GM10266 (cell line): ENCODE measurements around the gene LRPAP1.

Source experiments
- DNase-seq: peaks from one replicate; pipeline ENCODE4 v3.0.0; 2012; ENCODE audit errors: extremely low spot score
- CTCF ChIP-seq: IDR thresholded peaks from 2 replicates; pipeline ENCODE4 v1.5.1; 2012; ENCODE audit warnings: mild to moderate bottlenecking, low read depth; ENCODE audit not compliant: control insufficient read depth, insufficient read depth; ENCODE audit errors: missing control alignments

The LRPAP1 gene

GRCh38 chr4:3531318-3531878 is 824 bp downstream of the LRPAP1 start:
- DNase-seq, result no peak
- TF ChIP-seq CTCF, result no peak

DNA sequence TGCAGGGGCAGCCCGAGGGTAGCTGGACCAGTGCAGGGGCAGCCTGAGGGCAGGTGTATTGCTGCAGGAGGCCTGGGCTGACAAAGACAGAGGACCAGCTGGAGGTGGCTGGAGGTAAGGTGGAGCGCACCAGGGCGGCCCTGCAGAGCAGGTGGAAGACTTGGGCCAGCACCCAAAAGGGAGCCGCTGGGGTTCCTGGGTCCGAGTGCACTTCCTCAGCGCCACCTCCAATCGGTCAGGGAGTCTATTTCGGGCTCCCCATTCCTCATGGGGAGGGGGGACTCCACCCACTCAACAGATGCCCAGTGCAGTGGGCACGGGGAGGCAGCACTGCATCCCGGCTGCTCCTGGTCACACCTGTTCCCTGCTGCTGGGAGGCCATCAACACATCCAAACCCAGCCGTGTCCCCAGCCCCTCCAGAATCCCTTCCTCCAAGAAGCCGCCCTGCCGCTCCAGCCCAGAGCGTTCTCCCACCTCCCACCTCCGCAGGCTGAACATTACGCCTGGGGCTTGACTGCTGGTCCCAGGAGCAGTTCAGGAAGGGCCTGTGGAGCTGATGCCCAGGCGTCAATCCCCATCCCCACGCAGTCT is 1.5 kb downstream of the LRPAP1 start:
- no peak for TF ChIP-seq CTCF
- no peak for DNase-seq

DNA sequence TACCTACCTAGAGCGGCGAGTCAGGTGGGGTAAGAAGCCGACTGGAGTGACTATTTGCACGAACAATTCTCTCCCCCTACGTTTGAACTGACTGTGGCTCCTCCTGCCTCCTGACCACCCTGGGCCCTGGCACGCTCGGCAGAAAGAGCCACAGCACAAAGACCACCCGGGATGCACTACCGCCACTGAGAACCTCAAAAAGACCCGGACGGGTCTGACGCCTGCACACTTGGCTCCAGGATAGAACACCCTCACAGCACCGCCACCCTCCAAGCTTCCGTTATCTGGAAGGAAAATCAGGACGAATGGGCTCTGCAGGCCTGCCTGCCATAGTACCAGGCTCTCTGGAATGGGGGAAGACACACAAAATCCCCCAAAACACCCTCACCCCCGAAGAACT is 2.2 kb downstream of the LRPAP1 start:
- no peak for DNase-seq
- no peak for TF ChIP-seq CTCF

GRCh38 chr4:3529363-3529762 is 2.9 kb downstream of the LRPAP1 start:
- no peak for TF ChIP-seq CTCF
- no peak for DNase-seq

- TF ChIP-seq CTCF, result no peak
- no peak for DNase-seq
Observed at GRCh38 chr4:3527914-3528876, 4.0 kb downstream of the LRPAP1 start.

DNA sequence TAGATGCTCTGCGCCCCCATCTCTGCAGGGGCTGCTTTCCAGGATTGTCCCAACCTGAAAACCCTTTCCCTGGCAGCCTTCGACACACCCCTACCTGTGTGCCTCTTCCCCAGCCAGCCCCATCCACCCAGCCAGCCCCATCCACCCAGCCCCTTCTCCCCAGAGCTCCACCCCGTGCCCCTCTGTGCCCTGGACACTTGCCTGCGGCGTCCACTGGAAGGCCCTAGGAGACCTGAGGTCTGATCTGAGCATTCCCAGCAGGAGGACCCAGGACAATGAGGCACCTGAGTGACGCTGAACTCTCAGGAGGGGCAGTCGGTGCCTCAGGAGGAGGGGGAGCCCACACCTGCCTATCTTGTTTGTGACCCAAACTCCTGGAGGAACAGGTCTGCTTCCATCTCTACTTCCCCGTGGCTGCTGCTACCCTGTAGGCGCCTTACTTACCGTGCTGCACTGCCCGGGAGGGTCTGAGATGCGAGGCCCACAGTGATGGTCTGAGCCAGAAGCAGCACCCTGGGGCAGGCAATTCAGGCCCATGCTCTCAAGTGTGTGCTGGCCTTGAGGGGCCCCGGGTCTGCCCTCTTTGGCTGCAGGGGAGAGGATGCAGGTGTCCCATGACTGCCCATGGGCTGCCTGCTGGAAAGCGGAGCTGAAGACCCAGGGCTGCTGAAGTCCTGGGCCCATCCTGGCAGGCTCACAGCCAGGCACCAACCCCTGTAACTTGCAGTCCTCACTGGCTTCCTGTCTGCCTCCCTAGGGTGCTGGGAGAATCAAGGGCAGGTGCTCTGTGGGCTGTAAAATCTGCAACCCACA is 4.9 kb downstream of the LRPAP1 start:
- DNase-seq, result no peak
- no peak for TF ChIP-seq CTCF
